ENCODE data around the gene NDUFS6.
"Not testable (repeated sequence)": the region's sequence is repeated elsewhere in the genome, so short reads cannot be mapped to it uniquely, and the experiment has no call there.

The NDUFS6 gene

DNA sequence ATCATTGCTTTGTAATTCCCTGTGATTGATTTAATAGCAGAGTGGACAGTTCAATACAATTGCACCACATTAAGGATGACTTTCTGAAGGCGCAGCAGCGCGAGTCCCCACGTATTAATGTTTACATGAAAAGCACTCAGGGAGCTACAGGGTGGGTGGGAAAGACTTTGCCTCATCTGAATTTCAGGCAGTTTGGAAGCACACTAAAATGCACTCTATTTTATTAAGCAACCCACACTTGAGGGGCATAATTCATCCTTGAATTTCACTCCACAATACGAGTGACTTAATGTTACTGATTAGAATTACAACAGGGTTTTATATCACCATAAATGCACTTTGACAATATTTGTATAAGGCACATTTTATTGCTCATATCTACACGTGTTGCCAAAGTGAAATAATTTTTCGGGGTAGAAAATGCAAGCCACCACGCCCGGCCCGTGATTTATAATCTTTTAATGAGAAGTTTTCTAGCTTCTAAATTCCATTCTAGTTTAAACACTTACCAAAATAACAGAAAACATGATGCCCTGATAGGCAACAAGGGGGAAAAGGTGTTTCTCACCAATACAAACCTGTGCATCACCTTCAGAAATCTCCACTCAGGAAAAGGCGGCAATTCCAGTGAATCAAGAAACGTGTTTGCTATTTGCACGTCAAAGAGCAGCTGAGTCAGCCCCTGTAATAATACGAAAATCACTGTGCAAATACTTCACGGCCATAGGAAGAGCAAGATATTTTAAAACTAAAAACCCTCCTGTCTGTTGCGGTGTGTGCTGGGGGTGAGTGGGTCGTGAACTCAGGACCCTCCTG lies 41.0 kb downstream of the NDUFS6 start:
- H3K4me3 ChIP-seq (ENCODE audit: low read depth, low read length, poor library complexity, severe bottlenecking), result no peak overlapping the region
- no peaks in the 10 kb centered on the region for H3F3A ChIP-seq (ENCODE audit: insufficient read depth, low read length)
- no peaks in the 10 kb centered on the region for H3K4me1 ChIP-seq (ENCODE audit: insufficient read depth, low read length, severe bottlenecking)

DNA sequence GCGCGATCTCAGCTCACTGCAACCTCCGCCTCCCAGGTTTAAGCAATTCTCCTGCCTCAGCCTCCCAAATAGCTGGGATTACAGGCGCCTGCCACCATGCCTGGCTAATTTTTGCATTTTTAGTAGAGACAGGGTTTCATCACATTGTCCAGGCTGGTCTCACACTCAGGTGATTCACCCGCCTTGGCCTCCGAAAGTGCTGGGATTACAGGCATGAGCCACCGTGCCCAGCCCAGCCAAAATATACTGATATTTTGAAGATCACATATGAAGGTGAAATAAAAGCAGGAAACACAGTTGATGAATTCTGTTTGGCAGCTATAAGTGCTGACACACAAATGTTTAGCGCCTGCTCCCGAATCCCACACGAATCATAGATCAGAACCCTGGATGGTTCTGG lies 42.6 kb downstream of the NDUFS6 start:
- H3K4me3 ChIP-seq (ENCODE audit: low read depth, low read length, poor library complexity, severe bottlenecking); H2AFZ ChIP-seq (ENCODE audit: low read length); H4K20me1 ChIP-seq (ENCODE audit: insufficient read depth, low read length); H3F3A ChIP-seq (ENCODE audit: insufficient read depth, low read length); H3K9ac ChIP-seq (ENCODE audit: low read length); H3K9me3 ChIP-seq (ENCODE audit: low read length); H3K4me2 ChIP-seq (ENCODE audit: low read length); H3K79me2 ChIP-seq (ENCODE audit: insufficient read depth, low read length); H3K4me1 ChIP-seq (ENCODE audit: insufficient read depth, low read length, severe bottlenecking); H3K27me3 ChIP-seq (ENCODE audit: insufficient read depth, low read length); H3K27ac ChIP-seq (ENCODE audit: low read depth, low read length, poor library complexity, severe bottlenecking); H3K9me2 ChIP-seq (ENCODE audit: low read depth, low read length); H3K36me3 ChIP-seq (ENCODE audit: insufficient read depth, low read length): not testable (repeated sequence)

More for the DNA sequence above, 41.0 kb downstream of the NDUFS6 start:
- H3K9me2 ChIP-seq (ENCODE audit: low read depth, low read length), result no peaks in the 10 kb centered on the region
- H3K27ac ChIP-seq (ENCODE audit: low read depth, low read length, poor library complexity, severe bottlenecking), result no peak overlapping the region
- H3K4me2 ChIP-seq (ENCODE audit: low read length), result no peak overlapping the region
- no peaks in the 10 kb centered on the region for H3K36me3 ChIP-seq (ENCODE audit: insufficient read depth, low read length)
- TF ChIP-seq, protein P1, sequence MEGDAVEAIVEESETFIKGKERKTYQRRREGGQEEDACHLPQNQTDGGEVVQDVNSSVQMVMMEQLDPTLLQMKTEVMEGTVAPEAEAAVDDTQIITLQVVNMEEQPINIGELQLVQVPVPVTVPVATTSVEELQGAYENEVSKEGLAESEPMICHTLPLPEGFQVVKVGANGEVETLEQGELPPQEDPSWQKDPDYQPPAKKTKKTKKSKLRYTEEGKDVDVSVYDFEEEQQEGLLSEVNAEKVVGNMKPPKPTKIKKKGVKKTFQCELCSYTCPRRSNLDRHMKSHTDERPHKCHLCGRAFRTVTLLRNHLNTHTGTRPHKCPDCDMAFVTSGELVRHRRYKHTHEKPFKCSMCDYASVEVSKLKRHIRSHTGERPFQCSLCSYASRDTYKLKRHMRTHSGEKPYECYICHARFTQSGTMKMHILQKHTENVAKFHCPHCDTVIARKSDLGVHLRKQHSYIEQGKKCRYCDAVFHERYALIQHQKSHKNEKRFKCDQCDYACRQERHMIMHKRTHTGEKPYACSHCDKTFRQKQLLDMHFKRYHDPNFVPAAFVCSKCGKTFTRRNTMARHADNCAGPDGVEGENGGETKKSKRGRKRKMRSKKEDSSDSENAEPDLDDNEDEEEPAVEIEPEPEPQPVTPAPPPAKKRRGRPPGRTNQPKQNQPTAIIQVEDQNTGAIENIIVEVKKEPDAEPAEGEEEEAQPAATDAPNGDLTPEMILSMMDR (IDR thresholded peaks at IDR 0.05; ENCODE audit: low read length), result no peak
- TF ChIP-seq EZH2 (IDR thresholded peaks at IDR 0.05; ENCODE audit: borderline replicate concordance, low read length), result no peak
- H3K27me3 ChIP-seq (ENCODE audit: insufficient read depth, low read length), result peaks cover 5% of the 10 kb centered on the region
- no peaks in the 10 kb centered on the region for H4K20me1 ChIP-seq (ENCODE audit: insufficient read depth, low read length)
- no peaks in the 10 kb centered on the region for H3K79me2 ChIP-seq (ENCODE audit: insufficient read depth, low read length)
- H2AFZ ChIP-seq (ENCODE audit: low read length), result no peak overlapping the region
- no peak overlapping the region for H3K9ac ChIP-seq (ENCODE audit: low read length)
- H3K9me3 ChIP-seq (ENCODE audit: low read length), result no peaks in the 10 kb centered on the region

- no peaks in the 10 kb centered on the region for H4K20me1 ChIP-seq (ENCODE audit: insufficient read depth, low read length)
- peaks cover 5% of the 10 kb centered on the region for H3K27me3 ChIP-seq (ENCODE audit: insufficient read depth, low read length)
- no peak overlapping the region for H3K27ac ChIP-seq (ENCODE audit: low read depth, low read length, poor library complexity, severe bottlenecking)
- no peaks in the 10 kb centered on the region for H3K9me2 ChIP-seq (ENCODE audit: low read depth, low read length)
- no peak for TF ChIP-seq EZH2 (IDR thresholded peaks at IDR 0.05; ENCODE audit: borderline replicate concordance, low read length)
- TF ChIP-seq, protein P1 (IDR thresholded peaks at IDR 0.05; ENCODE audit: low read length), result no peak
- no peaks in the 10 kb centered on the region for H3K9me3 ChIP-seq (ENCODE audit: low read length)
- H3K4me1 ChIP-seq (ENCODE audit: insufficient read depth, low read length, severe bottlenecking), result no peaks in the 10 kb centered on the region
- no peaks in the 10 kb centered on the region for H3F3A ChIP-seq (ENCODE audit: insufficient read depth, low read length)
- H3K4me3 ChIP-seq (ENCODE audit: low read depth, low read length, poor library complexity, severe bottlenecking), result no peak overlapping the region
- no peak overlapping the region for H3K9ac ChIP-seq (ENCODE audit: low read length)
- H2AFZ ChIP-seq (ENCODE audit: low read length), result no peak overlapping the region
- H3K36me3 ChIP-seq (ENCODE audit: insufficient read depth, low read length), result no peaks in the 10 kb centered on the region
- no peak overlapping the region for H3K4me2 ChIP-seq (ENCODE audit: low read length)
- H3K79me2 ChIP-seq (ENCODE audit: insufficient read depth, low read length), result no peaks in the 10 kb centered on the region
Observed at GRCh38 chr5:1844708-1845436, 43.7 kb downstream of the NDUFS6 start.
